HPDE6-E6E7 (cell line): ENCODE measurements around the gene ROR1.

ENCODE experiments used
- DNase-seq: peaks from one replicate; pipeline ENCODE4 v3.0.0; 2011; ENCODE audit warnings: missing footprints; ENCODE audit errors: extremely low spot score

Gene ROR1

GRCh38 chr1:64136296-64136695 lies 362.5 kb downstream of the ROR1 start:
- DNase-seq: no peak

GRCh38 chr1:64136752-64137411 lies 363.1 kb downstream of the ROR1 start:
- DNase-seq: peak; percentile 46

GRCh38 chr1:64137412-64137803 lies 363.6 kb downstream of the ROR1 start:
- no peak for DNase-seq

- DNase-seq: no peak
Measured at GRCh38 chr1:64139877-64140276, 366.1 kb downstream of the ROR1 start.

GRCh38 chr1:64140596-64140995 lies 366.8 kb downstream of the ROR1 start:
- no peak for DNase-seq

- no peak for DNase-seq
Measured at GRCh38 chr1:64147045-64147724, 373.4 kb downstream of the ROR1 start.

- no peak for DNase-seq
Measured at GRCh38 chr1:64147759-64148158, 373.9 kb downstream of the ROR1 start.

- DNase-seq: no peak
Measured at GRCh38 chr1:64150266-64150665, 376.4 kb downstream of the ROR1 start.

- no peak for DNase-seq
Measured at GRCh38 chr1:64150729-64151230, 377.0 kb downstream of the ROR1 start.

GRCh38 chr1:64155278-64155677 lies 381.5 kb downstream of the ROR1 start:
- no peak for DNase-seq

- no peak for DNase-seq
Measured at GRCh38 chr1:64161357-64161941, 387.6 kb downstream of the ROR1 start.

GRCh38 chr1:64162151-64162550 lies 388.3 kb downstream of the ROR1 start:
- DNase-seq: no peak

- no peak for DNase-seq
Measured at GRCh38 chr1:64162804-64163203, 389.0 kb downstream of the ROR1 start.

- DNase-seq: no peak
Measured at GRCh38 chr1:64163431-64163830, 389.6 kb downstream of the ROR1 start.

GRCh38 chr1:64163970-64164369 lies 390.2 kb downstream of the ROR1 start:
- peak; percentile 25 for DNase-seq

GRCh38 chr1:64166629-64167028 lies 392.8 kb downstream of the ROR1 start:
- no peak for DNase-seq

- no peak for DNase-seq
Measured at GRCh38 chr1:64167176-64167575, 393.4 kb downstream of the ROR1 start.

- no peak for DNase-seq
Measured at GRCh38 chr1:64171246-64171645, 397.4 kb downstream of the ROR1 start.

- peak; percentile 16 for DNase-seq
Measured at GRCh38 chr1:64171797-64172281, 398.0 kb downstream of the ROR1 start.

GRCh38 chr1:64172458-64172983 lies 398.7 kb downstream of the ROR1 start:
- no peak for DNase-seq

GRCh38 chr1:64173336-64173940 lies 399.6 kb downstream of the ROR1 start:
- no peak for DNase-seq

GRCh38 chr1:64175639-64176038 lies 401.8 kb downstream of the ROR1 start:
- DNase-seq: no peak
